ENCODE measurements around the gene CAMK2D.
"Not testable (repeated sequence)": the region's sequence is repeated elsewhere in the genome, so short reads cannot be mapped to it uniquely, and the experiment has no call there.

Gene CAMK2D

GRCh38 chr4:113761620-113762185 lies at the start of gene CAMK2D:
Gene CAMK2D (minus strand): TSS chr4:113761738. CDS start chr4:113761068, 670 bp downstream.
- DNase-seq (ENCODE audit: low spot score), result peak; percentile 46

GRCh38 chr4:113810906-113811305 lies 49.4 kb upstream of the CAMK2D start:
- DNase-seq (ENCODE audit: low spot score), result no peak

GRCh38 chr4:113809311-113809710 lies 47.8 kb upstream of the CAMK2D start:
- peak; percentile 9 for DNase-seq (ENCODE audit: low spot score)

- DNase-seq (ENCODE audit: low spot score), result no peak
Observed at GRCh38 chr4:113806850-113807249, 45.3 kb upstream of the CAMK2D start.

GRCh38 chr4:113801882-113802281 lies 40.3 kb upstream of the CAMK2D start:
- no peak for DNase-seq (ENCODE audit: low spot score)

- not testable (repeated sequence) for DNase-seq (ENCODE audit: low spot score)
Observed at GRCh38 chr4:113796381-113796780, 34.8 kb upstream of the CAMK2D start.

GRCh38 chr4:113790478-113790877 lies 28.9 kb upstream of the CAMK2D start:
- no peak for DNase-seq (ENCODE audit: low spot score)

GRCh38 chr4:113788888-113789287 lies 27.4 kb upstream of the CAMK2D start:
- no peak for DNase-seq (ENCODE audit: low spot score)

- DNase-seq (ENCODE audit: low spot score), result no peak
Observed at GRCh38 chr4:113785781-113786180, 24.2 kb upstream of the CAMK2D start.

- DNase-seq (ENCODE audit: low spot score), result no peak
Observed at GRCh38 chr4:113784497-113785250, 23.1 kb upstream of the CAMK2D start.

GRCh38 chr4:113783701-113784100 lies 22.2 kb upstream of the CAMK2D start:
- DNase-seq (ENCODE audit: low spot score), result no peak

GRCh38 chr4:113783289-113783688 lies 21.8 kb upstream of the CAMK2D start:
- no peak for DNase-seq (ENCODE audit: low spot score)

GRCh38 chr4:113781439-113782040 lies 20.0 kb upstream of the CAMK2D start:
- peak; percentile 28 for DNase-seq (ENCODE audit: low spot score)

GRCh38 chr4:113776679-113777078 lies 15.1 kb upstream of the CAMK2D start:
- no peak for DNase-seq (ENCODE audit: low spot score)

GRCh38 chr4:113776016-113776415 lies 14.5 kb upstream of the CAMK2D start:
- DNase-seq (ENCODE audit: low spot score), result no peak

GRCh38 chr4:113773756-113774155 lies 12.2 kb upstream of the CAMK2D start:
- no peak for DNase-seq (ENCODE audit: low spot score)

- no peak for DNase-seq (ENCODE audit: low spot score)
Observed at GRCh38 chr4:113773014-113773413, 11.5 kb upstream of the CAMK2D start.

GRCh38 chr4:113772319-113772718 lies 10.8 kb upstream of the CAMK2D start:
- no peak for DNase-seq (ENCODE audit: low spot score)

GRCh38 chr4:113769744-113770143 lies 8.2 kb upstream of the CAMK2D start:
- DNase-seq (ENCODE audit: low spot score), result no peak

GRCh38 chr4:113768952-113769351 lies 7.4 kb upstream of the CAMK2D start:
- DNase-seq (ENCODE audit: low spot score), result no peak

- DNase-seq (ENCODE audit: low spot score), result no peak
Observed at GRCh38 chr4:113766882-113767281, 5.3 kb upstream of the CAMK2D start.

- DNase-seq (ENCODE audit: low spot score), result no peak
Observed at GRCh38 chr4:113764720-113765264, 3.3 kb upstream of the CAMK2D start.

GRCh38 chr4:113763923-113764322 lies 2.4 kb upstream of the CAMK2D start:
- not testable (repeated sequence) for DNase-seq (ENCODE audit: low spot score)

Data from iPS-NIHi11 (cell line).